CMK (cell line): Measurements from ENCODE around the gene PSD4.

Source experiments
- DNase-seq: peaks from one replicate; pipeline ENCODE4 v3.0.0-alpha.2; 2010; ENCODE audit warnings: low read depth

The PSD4 gene

DNA sequence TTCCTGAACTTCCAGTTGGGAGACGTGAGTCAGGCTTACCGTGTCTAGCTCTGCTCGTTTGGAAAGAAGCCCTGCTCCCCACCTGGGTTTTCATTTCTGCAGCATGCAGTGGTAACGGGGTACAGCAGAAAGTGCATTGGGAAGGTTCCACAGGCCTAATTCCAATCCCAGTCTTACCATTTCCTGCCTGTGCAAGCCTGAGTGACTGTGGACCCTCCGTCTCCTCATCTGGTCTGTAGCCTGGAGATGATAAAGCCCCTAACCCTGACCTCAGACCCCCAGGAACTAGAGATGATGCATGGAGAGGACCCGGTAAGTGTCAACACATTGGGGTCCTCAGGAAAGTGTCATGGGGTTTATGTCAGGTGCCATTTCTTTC lies 5.8 kb upstream of the PSD4 start:
- DNase-seq: no peak

DNA sequence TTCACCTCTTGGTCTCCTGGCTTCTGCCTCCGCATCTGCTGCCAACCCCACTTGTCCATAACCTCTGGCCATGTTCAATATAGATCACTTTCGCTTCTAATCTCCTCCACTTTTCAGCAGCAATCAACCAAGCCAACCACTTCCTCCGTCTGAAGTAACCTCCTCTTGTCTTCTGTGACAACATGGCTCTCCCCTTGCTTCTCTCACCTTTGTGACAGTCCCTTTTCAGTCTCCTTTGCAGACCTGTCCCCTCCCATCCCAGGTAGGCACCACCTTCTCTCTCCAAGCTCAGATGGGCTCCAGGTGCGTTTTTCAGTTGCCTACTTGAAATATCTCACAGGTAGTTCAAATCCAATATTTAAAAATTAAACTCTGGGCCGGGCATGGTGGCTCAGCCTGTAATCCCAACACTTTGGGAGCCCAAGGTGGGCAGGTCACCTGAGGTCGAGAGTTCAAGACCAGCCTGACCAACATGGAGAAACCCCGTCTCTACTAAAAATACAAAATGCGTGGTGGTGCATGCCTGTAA lies 4.7 kb upstream of the PSD4 start:
- DNase-seq: no peak

DNA sequence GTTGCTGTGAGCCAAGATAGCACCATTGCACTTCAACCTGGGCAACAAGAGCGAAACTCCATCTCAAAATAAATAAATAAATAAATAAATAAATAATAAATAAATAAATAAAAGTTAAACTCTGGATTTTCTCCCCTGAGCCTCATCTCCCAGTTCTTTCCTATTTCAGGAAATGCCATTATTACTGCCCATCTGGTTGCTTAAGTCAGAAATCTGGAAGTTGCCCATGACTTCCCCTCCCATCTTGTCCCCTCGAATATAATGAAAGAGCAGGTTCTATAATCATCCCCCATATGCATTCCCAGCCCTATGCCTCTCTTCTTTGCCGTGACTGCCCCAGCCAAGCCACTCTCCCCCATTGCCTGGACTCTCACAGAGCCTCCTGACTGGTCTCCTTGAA lies 4.2 kb upstream of the PSD4 start:
- no peak for DNase-seq

DNA sequence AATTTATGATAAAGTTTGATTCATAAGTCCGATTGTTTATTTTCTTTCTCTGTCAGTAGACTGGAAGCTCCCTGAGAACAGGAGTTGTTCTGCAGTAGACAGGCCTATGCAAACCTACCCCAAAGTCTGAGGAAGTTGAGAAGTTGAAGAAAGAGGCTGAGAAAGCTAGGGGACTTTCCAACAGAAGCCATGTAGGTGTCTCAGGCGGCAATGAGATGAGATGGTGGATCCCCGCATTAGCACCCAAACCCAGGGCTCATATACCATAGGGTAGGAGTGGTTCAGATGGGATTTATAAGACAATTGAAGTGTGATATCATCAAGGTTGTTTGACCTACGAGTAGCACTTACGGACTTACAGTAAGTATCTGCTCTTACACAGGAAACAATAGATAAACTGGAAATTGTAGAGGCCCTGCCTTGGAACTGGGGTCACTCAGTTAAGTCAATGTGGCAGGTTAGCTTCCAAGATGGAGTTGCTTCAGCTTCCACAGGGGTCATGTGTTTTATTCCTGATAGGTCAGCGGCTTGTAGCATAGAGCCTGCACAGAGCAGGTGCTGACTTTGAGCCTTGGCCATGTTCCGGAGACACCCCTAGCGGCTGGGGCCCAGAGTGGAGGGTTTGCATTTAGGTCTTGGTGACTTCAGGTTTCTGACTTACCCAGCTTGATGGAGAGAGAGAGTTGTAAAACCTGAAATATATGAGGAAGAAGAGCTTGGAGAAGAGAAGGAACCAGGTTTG lies 2.3 kb upstream of the PSD4 start:
- DNase-seq: no peak

DNA sequence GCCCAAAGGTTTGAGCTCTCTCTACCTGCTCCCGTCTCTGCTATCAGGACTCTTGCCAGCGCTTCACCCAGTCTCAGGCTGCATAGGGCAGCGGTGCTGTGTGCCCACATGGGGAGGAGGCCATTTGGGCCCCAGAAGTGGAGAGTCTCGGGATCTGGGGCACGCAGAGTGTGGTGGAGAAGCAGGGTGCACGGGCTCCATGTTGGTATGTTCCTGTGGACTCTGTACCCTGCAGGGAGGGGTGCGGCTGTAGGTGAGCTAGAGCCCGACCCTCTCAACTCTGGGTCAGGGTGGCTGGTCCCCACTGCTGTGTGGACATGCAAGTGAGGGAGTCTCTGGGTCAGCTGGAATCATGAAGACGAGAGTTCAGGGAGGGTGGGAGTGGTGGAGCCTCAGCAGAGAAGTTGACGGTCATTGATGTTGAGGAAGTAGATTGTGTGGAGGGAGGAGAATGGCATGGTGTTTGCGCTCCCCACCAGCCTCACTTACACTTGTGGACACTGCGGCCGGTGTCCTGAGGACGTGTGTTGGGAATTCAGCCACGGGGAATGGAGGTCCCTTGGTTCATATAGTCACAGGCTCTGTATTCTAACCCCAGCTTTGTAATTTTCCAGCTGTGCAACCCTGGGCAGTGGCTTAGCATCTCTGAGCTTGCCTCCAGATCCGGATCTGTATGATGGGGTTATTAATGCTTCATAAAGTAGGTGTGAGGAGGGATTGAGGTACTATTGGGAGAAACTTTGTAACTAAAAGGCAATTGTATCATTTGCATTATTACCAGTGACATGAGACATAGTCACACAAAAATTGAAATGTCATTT lies 840 bp upstream of the PSD4 start:
- no peak for DNase-seq

DNA sequence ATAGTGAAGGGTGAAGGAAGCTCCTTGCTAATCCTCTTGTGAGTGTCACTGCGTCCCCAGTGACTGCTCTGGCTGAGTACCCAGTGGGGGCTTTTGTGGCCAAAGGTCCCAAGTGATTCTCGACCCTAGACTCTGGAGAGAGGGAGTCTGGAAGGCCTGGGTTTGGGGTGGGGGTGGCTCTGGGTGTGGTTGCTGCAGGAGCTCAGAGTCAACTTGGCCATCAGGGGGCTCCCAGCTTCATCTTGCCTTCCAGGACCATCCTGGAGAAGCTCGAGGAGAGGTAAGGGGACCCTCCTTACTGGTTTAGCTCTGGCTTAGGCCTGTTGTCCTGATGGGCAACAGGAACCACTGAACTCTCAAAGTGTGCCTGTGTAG lies 592 bp downstream of the PSD4 start:
- no peak for DNase-seq

DNA sequence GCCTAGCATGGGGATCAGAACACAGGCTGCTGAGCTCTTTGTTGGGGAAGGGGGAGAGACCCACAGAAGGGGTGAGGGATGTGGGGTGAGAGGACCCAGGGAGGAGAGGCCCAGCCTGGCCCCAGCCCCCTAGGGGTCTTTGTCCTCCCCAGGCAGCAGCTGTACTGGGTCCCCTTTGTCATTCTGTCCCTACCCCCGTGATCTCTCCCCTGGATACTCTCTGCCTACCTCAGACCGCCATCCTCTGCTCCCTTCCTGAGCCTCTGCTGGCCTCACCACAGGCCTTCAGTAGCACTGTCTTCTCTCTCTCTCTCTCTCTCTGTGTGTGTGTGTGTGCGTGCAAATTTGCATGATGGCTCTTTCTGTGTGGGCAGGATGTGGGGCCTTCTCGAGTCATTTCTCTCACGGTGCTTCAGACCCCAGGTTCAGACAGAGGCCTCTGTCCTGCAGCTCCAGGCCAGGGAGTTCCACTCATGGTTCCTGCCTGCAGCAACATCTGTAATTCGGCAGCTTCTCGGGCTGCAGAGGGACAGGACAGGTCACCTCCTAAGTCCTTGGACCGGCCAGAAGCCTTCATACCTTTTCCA lies 1.4 kb downstream of the PSD4 start:
- DNase-seq: no peak

DNA sequence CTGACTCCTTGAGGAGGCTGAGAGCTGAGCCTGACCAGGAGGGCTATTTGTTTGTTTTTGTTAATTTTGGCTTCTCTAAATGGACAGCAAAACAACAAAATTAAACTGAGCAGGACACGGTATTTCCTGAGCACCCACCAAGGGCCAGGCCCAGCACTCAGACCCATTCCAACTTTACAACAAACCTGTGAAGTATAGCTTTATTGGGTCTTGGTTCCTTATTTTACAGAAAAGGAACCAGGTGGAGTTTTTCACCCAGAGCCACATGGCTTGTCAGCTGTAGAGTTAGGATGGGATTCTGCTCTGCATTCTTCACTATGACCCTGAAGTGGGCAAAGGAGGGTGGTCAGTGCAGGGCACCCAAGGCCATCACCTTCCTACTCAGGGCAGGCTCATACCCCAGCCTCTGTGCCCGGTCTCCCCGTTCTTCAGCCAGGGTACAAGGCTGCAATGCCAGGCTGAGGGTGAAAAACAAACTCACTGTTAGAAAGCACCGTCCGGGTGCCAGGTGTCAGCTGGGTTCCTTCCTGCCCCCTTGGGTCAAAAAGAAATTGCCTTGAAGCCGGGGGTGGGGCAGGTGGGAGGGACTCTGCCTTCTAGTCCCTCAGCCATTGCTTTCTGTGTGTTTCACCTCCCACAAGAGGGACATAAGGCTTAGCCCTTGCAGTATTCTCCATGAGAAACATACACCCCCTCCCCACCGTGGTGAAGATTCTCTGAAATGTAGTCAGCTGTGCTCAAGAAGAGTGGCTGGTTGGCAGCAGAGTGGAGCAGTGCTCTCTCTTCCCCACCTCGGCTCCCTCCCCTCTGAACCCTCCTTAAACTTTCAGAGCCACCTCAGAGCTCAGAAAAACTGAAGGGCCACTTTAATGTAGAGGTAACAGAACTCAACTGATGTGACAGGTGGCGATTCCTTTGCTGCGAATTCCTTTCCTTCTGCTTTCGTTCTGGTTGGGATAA lies 2.2 kb downstream of the PSD4 start:
- DNase-seq: no peak

DNA sequence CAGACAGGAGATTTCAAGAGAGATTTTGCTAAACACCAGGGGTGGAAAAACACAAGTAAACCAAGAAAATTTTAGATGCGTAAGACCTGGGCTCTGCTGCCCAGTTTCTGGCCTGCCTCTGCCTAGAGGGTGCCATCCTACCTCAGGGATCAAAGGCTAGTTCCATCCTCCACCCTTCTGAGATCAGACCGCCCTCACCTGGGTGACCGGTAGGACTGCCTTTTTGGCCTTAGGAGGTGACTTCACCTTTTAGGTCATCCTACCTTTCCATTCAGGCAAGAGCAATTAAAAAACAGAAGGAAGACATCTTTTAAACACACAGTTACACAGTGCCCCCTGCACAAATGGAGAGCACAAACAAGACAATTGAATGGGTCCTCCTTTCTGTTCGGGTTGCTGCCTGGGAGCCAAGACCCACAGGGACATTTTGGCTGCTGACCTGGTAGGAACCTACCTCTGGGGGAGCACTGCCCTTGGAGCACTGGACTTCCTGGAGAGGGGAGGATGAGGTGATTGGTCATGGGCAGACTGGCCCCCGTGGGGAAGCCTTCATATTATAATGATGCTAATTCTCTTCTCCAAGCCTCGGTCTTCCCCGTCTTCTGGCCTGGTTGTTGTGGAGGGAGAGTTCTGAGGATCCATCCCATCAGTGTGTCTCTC lies 3.1 kb downstream of the PSD4 start:
- no peak for DNase-seq

DNA sequence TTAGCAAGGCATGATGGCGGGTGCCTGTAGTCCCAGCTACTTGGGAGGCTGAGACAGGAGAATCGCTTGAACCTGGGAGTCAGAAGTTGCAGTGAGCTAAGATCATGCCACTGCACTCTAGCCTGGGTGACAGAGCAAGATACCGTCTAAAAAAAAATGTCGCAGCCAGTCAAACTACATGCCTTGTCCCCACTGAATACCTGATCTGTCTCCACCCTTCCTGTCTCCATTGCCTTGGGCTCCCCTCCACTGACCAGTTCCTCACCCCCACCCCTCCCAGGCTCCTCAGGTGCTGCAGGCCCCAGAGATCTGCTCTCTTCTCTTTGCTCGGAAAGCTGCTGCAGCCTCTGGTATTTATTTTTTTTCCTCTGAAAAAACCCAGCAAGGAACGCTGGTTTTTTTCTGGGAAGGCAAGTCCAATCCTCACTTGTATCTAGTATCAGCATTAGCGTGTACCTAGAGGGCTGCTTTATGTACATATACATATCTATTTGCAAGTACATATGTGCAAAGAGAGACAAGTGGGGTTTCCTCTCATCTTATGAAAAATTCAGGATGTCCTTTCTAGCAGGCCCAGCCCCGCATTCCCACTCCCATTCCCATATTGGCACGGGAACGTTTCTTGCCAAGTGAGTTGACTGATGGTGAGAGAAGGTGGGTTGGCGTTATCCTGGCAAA lies 4.4 kb downstream of the PSD4 start:
- no peak for DNase-seq

DNA sequence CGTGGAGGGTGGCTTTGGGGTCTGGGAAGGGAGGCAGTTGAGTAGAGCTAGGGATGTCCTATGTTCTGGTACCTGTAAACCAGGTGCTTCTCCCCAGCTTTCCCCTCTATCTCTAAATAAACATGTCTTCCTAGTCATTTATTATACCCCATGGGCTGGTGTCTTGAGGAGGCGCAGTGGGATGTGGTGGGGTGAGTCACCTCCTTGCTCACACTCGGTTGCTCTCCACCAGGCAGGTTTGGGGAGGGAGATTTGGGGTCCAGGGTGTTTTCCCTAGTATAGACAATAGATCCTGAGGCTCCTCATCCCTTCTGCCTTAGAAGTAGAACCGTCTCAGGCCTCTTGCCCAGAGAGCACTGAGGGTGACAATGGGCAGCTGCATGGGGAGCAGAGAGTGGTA lies 5.1 kb downstream of the PSD4 start:
- DNase-seq: no peak

DNA sequence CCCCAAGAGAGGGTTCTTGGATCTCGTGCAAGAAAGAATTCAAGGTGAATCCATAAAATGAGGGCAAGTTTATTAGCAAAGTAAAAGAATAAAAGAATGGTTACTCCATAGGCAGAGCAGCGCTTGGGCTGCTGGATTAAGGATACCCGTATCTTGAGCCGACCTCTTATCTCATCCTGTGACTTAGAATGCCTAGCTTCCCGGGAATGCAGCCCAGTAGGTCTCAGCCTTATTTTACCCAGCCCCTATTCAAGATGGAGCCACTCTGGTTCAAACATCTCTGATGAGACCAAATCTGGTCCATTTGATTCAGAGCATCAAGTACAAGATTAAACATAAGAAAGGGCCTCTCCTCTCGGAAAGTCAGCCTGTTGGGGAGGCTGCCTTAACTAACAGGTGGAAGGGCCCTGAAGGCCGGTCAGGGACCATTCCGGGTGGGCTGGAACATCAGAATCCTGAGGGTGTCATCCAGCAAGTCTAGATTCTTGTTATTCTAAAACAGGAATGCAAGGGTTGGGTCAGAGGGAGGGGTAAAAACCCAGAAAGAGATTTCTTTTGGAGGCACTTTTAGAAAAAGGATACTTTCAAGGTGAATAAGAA lies 5.8 kb downstream of the PSD4 start:
- no peak for DNase-seq

DNA sequence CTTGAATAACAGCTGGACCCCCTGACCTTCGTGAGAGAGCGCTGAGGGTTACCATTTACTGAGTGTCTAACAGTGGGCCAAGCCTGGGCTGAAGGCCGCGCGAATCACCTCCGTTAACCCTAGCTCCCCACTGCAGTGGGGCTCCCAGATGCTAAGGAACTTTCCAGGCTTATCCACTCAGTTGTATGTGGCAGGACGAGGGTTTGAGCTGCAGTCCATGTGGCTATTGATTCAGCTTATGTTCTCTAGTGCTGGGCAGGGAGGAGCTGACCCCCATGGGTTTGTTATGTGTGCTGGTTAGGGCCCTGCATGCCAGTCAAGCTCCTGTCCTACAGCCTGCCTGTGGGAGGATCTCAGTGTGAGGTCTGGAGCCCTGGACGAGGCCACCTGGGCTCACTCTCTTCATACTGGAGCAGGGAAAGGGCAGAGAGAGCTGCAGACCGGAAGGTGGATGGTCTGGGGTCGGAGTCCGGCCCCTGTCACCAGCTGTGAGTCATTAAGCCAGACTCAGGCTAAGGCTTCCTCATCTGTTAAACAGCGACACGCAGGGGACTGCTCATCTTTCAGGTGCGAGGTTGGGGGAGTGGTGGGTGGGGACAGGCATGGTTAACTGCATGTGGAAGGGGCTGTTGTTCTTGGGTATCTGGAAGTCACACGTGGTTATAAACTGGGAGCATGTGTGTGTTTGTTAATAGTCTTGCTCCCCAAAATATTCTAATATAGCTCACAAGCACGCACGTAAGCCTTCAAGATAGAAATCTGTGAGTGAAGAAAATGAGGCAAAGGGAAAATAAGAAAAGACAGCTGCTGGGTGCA lies 6.6 kb downstream of the PSD4 start:
- DNase-seq: no peak

DNA sequence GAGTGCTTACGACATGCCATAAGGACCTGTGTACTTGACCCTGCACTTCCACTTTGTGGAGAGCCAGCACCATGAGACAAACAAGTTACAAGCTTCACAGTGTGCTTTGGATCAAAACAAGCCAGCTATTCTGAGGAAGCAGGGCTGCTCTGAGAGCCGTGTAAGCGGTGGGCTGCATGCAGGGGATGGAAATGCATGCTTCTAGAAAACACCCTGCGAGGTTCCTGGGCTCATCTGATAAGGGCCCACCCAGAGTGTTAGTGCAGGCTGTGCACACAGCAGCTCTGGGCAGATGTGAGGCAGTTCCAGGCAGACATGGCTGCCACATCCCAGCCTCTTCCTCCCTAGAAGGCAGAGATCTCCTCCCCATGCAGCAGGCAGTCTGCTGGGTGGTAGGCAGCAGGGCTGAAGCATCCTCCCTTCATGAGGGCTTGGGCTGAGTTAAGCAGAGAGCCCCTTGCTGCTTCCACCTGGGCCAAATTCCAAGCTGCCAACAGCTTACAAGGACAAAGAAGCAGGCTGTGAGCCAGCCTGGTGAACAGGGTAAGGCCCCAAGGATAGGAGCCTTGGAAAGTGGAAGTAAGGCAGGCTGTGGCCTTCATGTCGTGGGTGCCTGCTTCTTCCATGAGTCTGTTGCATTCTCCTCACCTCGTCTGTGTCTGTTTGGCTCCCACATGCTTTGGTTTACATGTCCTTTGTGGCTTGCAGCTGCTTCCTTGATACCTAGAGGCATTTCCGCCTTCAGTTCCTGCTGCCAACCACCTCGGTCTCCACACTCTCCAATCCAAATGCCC lies 7.7 kb downstream of the PSD4 start:
- DNase-seq: no peak

DNA sequence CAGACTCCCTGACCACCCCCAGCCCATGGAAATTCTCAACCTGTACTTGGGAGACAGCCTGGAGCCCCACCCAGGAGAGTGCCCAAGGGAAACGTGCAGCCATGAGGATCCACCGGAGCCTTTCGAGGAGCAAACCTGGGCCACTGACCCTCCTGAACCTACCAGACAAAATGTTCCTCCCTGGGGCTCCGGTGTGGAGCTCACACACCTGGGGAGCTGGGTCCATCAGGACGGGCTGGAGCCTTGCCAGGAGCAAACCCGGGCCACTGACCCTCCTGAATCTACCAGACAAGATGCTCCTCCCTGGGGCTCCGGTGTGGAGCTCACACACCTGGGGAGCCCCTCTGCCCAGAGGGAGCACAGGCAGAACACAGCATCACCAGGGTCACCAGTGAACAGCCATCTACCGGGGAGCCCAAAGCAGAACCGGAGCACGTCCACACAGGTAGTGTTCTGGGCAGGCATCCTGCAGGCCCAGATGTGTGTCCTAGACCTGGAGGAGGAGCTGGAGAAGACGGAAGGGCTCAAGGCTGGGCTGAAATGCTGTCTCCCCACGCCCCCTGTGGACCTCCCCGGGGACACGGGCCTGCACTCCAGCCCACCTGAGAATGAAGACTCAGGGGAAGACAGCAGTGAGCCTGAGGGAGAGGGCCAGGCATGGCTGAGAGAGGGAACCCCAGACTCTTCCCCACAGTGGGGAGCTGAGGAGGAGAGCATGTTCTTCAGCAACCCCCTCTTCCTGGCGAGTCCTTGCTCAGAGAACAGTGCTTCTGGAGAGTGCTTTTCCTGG lies 8.9 kb downstream of the PSD4 start:
- no peak for DNase-seq

DNA sequence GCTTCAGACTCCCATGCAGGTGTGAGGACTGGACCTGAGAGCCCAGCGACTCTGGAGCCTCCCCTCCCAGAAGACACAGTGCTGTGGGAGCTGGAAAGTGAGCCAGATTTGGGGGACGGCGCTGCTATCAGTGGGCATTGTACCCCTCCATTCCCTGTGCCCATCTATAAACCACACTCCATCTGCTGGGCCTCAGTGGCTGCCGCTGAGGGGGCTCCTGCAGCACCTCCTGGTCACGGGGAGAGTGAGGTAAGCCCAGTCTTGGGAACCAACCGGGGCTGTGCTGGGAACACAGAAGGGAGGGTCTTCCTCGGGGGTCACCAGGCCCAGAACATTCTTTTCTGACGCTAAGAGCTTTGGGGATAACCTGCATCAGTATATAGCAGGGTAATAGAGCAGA lies 9.5 kb downstream of the PSD4 start:
- no peak for DNase-seq

DNA sequence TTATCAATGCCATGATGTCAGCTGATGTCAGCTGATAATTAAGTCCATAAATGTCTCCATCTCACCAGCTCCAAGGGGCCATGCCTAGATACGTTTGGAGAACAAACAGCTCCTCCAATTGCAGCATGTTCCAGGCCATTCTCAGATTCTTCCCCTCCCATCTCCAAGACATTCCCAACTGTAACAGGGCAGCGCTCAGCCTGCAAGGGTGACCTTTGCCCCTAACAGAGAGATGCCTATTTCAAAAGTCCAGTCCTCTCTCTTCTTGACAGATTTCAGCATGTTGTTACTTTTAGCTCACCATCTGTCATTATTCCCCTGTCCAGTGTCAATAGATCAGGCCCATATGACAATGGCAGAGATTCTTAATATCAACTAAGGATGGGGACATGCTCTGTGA lies 9.9 kb downstream of the PSD4 start:
- DNase-seq: no peak
